H9 (cell line): ENCODE data around the gene SLC35D3. TPM values are rescaled to one million over a fixed set of nuclear protein-coding genes. Genes with fewer than 3 reads are reported as not detected.

ENCODE experiments used
- DNase-seq: peaks from one replicate; pipeline ENCODE4 v3.0.0-alpha.2; 2017
- H2AFZ ChIP-seq: one replicate; pipeline ENCODE4 v1.6.1; 2013; ENCODE audit warnings: mild to moderate bottlenecking, low read length, control low read depth, moderate library complexity
- H2AK5ac ChIP-seq: 2 replicates; pipeline ENCODE4 v1.6.1; 2013; ENCODE audit warnings: low read length, control low read depth, mixed read lengths; ENCODE audit not compliant: insufficient read length
- H2BK120ac ChIP-seq: one replicate; pipeline ENCODE4 v1.6.1; 2013; ENCODE audit warnings: low read depth, mild to moderate bottlenecking, low read length, control low read depth, inconsistent platforms; ENCODE audit not compliant: poor library complexity, severe bottlenecking
- H2BK12ac ChIP-seq: 2 replicates; pipeline ENCODE4 v1.6.1; 2013; ENCODE audit warnings: low read length, control low read depth, mixed read lengths, low read depth; ENCODE audit not compliant: insufficient read length
- H2BK15ac ChIP-seq: 2 replicates; pipeline ENCODE4 v1.6.1; 2013; ENCODE audit warnings: low read depth, low read length, control low read depth
- H2BK20ac ChIP-seq: one replicate; pipeline ENCODE4 v1.6.1; 2013; ENCODE audit warnings: low read depth, mild to moderate bottlenecking, low read length, control low read depth, inconsistent platforms; ENCODE audit not compliant: poor library complexity, severe bottlenecking
- H2BK5ac ChIP-seq: 2 replicates; pipeline ENCODE4 v1.6.1; 2013; ENCODE audit warnings: low read length, control low read depth, mixed read lengths; ENCODE audit not compliant: insufficient read length
- H3K14ac ChIP-seq: 2 replicates; pipeline ENCODE4 v1.6.1; 2013; ENCODE audit warnings: low read length, control low read depth; ENCODE audit not compliant: insufficient read depth
- H3K18ac ChIP-seq: 2 replicates; pipeline ENCODE4 v1.6.1; 2013; ENCODE audit warnings: low read depth, mild to moderate bottlenecking, mixed read lengths, low read length, control low read depth; ENCODE audit not compliant: insufficient read length
- H3K23ac ChIP-seq: 2 replicates; pipeline ENCODE4 v1.6.1; 2013; ENCODE audit warnings: low read length, control low read depth, mixed read lengths, low read depth; ENCODE audit not compliant: insufficient read length
- H3K23me2 ChIP-seq: 2 replicates; pipeline ENCODE4 v1.6.1; 2013; ENCODE audit warnings: low read depth, mild to moderate bottlenecking, mixed read lengths, low read length, control low read depth; ENCODE audit not compliant: insufficient read length, poor library complexity, severe bottlenecking
- H3K27ac ChIP-seq: 2 replicates; pipeline ENCODE4 v1.5.1; 2013; ENCODE audit warnings: low read length, control low read depth, mixed read lengths, low read depth; ENCODE audit not compliant: insufficient read length
- H3K27me3 ChIP-seq: 2 replicates; pipeline ENCODE4 v1.6.1; 2013; ENCODE audit warnings: low read length, control low read depth, inconsistent platforms; ENCODE audit not compliant: insufficient read depth
- H3K4ac ChIP-seq: 2 replicates; pipeline ENCODE4 v1.6.1; 2013; ENCODE audit warnings: low read depth, mild to moderate bottlenecking, control low read depth, inconsistent platforms, low read length, moderate library complexity
- H3K4me1 ChIP-seq: 2 replicates; pipeline ENCODE4 v1.6.1; 2013; ENCODE audit warnings: low read length, control low read depth, inconsistent platforms; ENCODE audit not compliant: insufficient read depth
- H3K4me2 ChIP-seq: 2 replicates; pipeline ENCODE4 v1.6.1; 2013; ENCODE audit warnings: low read length, control low read depth, mixed read lengths; ENCODE audit not compliant: insufficient read length, insufficient read depth
- H3K56ac ChIP-seq: 2 replicates; pipeline ENCODE4 v1.6.1; 2013; ENCODE audit warnings: low read depth, mild to moderate bottlenecking, mixed read lengths, low read length, control low read depth; ENCODE audit not compliant: insufficient read length
- H3K79me1 ChIP-seq: 2 replicates; pipeline ENCODE4 v1.6.1; 2013; ENCODE audit warnings: low read depth, mild to moderate bottlenecking, moderate library complexity, low read length, control low read depth, inconsistent platforms; ENCODE audit not compliant: insufficient read depth, poor library complexity, severe bottlenecking
- H3K79me2 ChIP-seq: 2 replicates; pipeline ENCODE4 v1.6.1; 2013; ENCODE audit warnings: low read length, control low read depth, inconsistent platforms; ENCODE audit not compliant: insufficient read depth
- H3K9ac ChIP-seq: 2 replicates; pipeline ENCODE4 v1.6.1; 2013; ENCODE audit warnings: low read length, control low read depth, mixed read lengths; ENCODE audit not compliant: insufficient read length; ENCODE audit errors: extremely low read depth
- H3K9me3 ChIP-seq: one replicate; pipeline ENCODE4 v1.6.1; 2013; ENCODE audit warnings: low read depth, low read length, inconsistent platforms; ENCODE audit not compliant: control insufficient read depth
- H3T11ph ChIP-seq: one replicate; pipeline ENCODE4 v1.6.1; 2013; ENCODE audit warnings: mild to moderate bottlenecking, low read length, control low read depth, inconsistent platforms
- H4K20me1 ChIP-seq: one replicate; pipeline ENCODE4 v1.6.1; 2013; ENCODE audit not compliant: control insufficient read depth, insufficient read length, insufficient read depth
- H4K5ac ChIP-seq: 2 replicates; pipeline ENCODE4 v1.6.1; 2013; ENCODE audit warnings: low read depth, mild to moderate bottlenecking, mixed read lengths, low read length, control low read depth; ENCODE audit not compliant: insufficient read length
- H4K8ac ChIP-seq: replicated peaks from 2 replicates; pipeline ENCODE4 v1.6.1; 2013; ENCODE audit warnings: low read length, control low read depth, mixed read lengths, low read depth; ENCODE audit not compliant: insufficient read length
- H4K91ac ChIP-seq: 2 replicates; pipeline ENCODE4 v1.6.1; 2013; ENCODE audit warnings: low read depth, mild to moderate bottlenecking, moderate library complexity, mixed read lengths, low read length, control low read depth; ENCODE audit not compliant: insufficient read length
- H3K27ac Mint-ChIP-seq, 3 experiments: 2 replicates in 2 of 3; 3 replicates in 1 of 3; pipeline ENCODE4 v1.8.0; 2020 to 2021; ENCODE audit warnings: mixed read lengths in 3 of 3, mild to moderate bottlenecking in 1 of 3, moderate library complexity in 1 of 3
- H3K27me3 Mint-ChIP-seq: 2 replicates; pipeline ENCODE4 v1.8.0; 2021; ENCODE audit warnings: low read depth, mild to moderate bottlenecking, moderate library complexity, mixed read lengths
- H3K36me3 Mint-ChIP-seq, 3 experiments: 2 replicates in 2 of 3; 3 replicates in 1 of 3; pipeline ENCODE4 v1.8.0; 2020 to 2021; ENCODE audit warnings: low read depth in 3 of 3, mixed read lengths in 3 of 3; ENCODE audit not compliant: insufficient read depth in 1 of 3
- H3K4me1 Mint-ChIP-seq, 2 experiments: 2 replicates each; pipeline ENCODE4 v1.8.0; 2020; ENCODE audit warnings: mixed read lengths in 2 of 2
- H3K4me3 Mint-ChIP-seq, 2 experiments: 2 replicates in 1 of 2; 3 replicates in 1 of 2; pipeline ENCODE4 v1.8.0; 2020 to 2021; ENCODE audit warnings: mild to moderate bottlenecking in 2 of 2, mixed read lengths in 2 of 2, moderate library complexity in 1 of 2
- H3K9me3 Mint-ChIP-seq, 2 experiments: 2 replicates in 1 of 2; 3 replicates in 1 of 2; pipeline ENCODE4 v1.8.0; 2020; ENCODE audit warnings: mild to moderate bottlenecking in 2 of 2, mixed read lengths in 2 of 2, moderate library complexity in 1 of 2
- WGBS: extraction: QIAGEN DNeasy Blood & Tissue Kit; methylation state at CpG from one replicate; pipeline ENCODE4 v1.1.7; 2013; ENCODE audit warnings: missing lambda C conversion rate, low lambda C conversion rate, mixed read lengths; ENCODE audit not compliant: insufficient read length; ENCODE audit errors: extremely low coverage; 5-methylcytosine and 5-hydroxymethylcytosine counted together
- total RNA-seq: library from RNA; stranded (reverse); gene quantifications from 2 replicates; pipeline ENCODE4 v1.2.1, GENCODE V29; 2021
- TF ChIP-seq, protein P1 (sequence below): fragments of 200-600 bp; sonication (generic); conservative IDR thresholded peaks from 3 replicates; pipeline ENCODE4 v1.8.0; 2021; ENCODE audit warnings: antibody characterized with exemption, mild to moderate bottlenecking

The SLC35D3 gene
- total RNA-seq, 1 experiment from 2014 or later: 0.17 TPM

DNA sequence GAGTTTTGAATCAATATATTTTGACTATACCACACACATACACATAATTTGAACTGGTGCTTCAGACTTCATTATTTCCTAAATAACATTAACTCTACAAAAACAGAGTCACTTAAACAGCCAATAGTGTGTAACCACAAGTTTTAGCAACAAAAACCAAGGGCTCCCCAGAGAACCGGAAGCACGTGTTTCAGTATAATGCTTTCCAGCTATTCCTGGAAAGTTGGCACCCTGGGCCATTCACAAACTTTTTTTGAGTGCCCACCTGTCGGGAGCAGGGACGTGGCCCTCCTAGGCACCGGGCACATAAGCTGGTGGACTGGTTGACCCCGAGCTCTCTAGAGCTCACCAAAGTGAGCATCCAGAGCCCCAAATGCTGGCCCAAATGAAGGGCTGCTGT, 1.9 kb upstream of the SLC35D3 start:
- H3K4me1 Mint-ChIP-seq: peaks cover 6 to 19% of the 10 kb centered on the region in 2 experiments
- H2AFZ ChIP-seq: no peak overlapping the region
- H2BK120ac ChIP-seq: no peak overlapping the region
- H2BK15ac ChIP-seq: no peak overlapping the region
- H3K36me3 Mint-ChIP-seq: no peaks in the 10 kb centered on the region; a peak in 2 of 7 replicates
- no peaks in the 10 kb centered on the region; a peak in 1 of 5 replicates for H3K9me3 Mint-ChIP-seq
- TF ChIP-seq, protein P1, sequence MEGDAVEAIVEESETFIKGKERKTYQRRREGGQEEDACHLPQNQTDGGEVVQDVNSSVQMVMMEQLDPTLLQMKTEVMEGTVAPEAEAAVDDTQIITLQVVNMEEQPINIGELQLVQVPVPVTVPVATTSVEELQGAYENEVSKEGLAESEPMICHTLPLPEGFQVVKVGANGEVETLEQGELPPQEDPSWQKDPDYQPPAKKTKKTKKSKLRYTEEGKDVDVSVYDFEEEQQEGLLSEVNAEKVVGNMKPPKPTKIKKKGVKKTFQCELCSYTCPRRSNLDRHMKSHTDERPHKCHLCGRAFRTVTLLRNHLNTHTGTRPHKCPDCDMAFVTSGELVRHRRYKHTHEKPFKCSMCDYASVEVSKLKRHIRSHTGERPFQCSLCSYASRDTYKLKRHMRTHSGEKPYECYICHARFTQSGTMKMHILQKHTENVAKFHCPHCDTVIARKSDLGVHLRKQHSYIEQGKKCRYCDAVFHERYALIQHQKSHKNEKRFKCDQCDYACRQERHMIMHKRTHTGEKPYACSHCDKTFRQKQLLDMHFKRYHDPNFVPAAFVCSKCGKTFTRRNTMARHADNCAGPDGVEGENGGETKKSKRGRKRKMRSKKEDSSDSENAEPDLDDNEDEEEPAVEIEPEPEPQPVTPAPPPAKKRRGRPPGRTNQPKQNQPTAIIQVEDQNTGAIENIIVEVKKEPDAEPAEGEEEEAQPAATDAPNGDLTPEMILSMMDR: no peak
- no peak overlapping the region for H3K23ac ChIP-seq
- H3T11ph ChIP-seq: no peak overlapping the region
- no peak overlapping the region for H3K18ac ChIP-seq
- H3K23me2 ChIP-seq: peaks cover 25% of the 10 kb centered on the region
- no peaks in the 10 kb centered on the region for H4K20me1 ChIP-seq
- no peak overlapping the region for H2BK20ac ChIP-seq
- H4K8ac ChIP-seq: no peak overlapping the region
- no peaks in the 10 kb centered on the region for H3K9me3 ChIP-seq
- peaks cover 65% of the 10 kb centered on the region for H3K27me3 Mint-ChIP-seq
- DNase-seq: no peak
- H3K4ac ChIP-seq: no peak overlapping the region
- H3K27me3 ChIP-seq: peaks cover 26% of the 10 kb centered on the region; the same call in 1 of the 2 replicates
- H2BK12ac ChIP-seq: no peak overlapping the region
- H3K14ac ChIP-seq: no peak overlapping the region
- H3K27ac Mint-ChIP-seq: no peak overlapping the region
- no peak overlapping the region for H3K56ac ChIP-seq
- peak overlapping the region in 1 of 2 experiments; percentile 82; a peak in 4 of 5 replicates for H3K4me3 Mint-ChIP-seq
- H3K4me2 ChIP-seq: peak overlapping the region; percentile 55
- H3K79me1 ChIP-seq: no peaks in the 10 kb centered on the region
- H3K79me2 ChIP-seq: no peaks in the 10 kb centered on the region
- no peak overlapping the region for H3K9ac ChIP-seq
- no peak overlapping the region for H2BK5ac ChIP-seq
- peaks cover 2% of the 10 kb centered on the region; the same call in 1 of the 2 replicates for H3K4me1 ChIP-seq
- no peak overlapping the region for H4K5ac ChIP-seq
- no CpG with 5 or more reads among the region's 6 CpGs for WGBS
- no peak overlapping the region for H4K91ac ChIP-seq
- H2AK5ac ChIP-seq: no peak overlapping the region
- H3K27ac ChIP-seq: no peak overlapping the region
